Measurements from ENCODE around the gene OXNAD1.

Gene OXNAD1

GRCh38 chr3:16331319-16331883, 66.4 kb downstream of the OXNAD1 start:
- DNase-seq, result no peak

GRCh38 chr3:16332904-16333426, 68.0 kb downstream of the OXNAD1 start:
- no peak for DNase-seq

- no peak for DNase-seq
Measured at GRCh38 chr3:16334909-16335308, 69.9 kb downstream of the OXNAD1 start.

- no peak for DNase-seq
Measured at GRCh38 chr3:16335333-16335732, 70.3 kb downstream of the OXNAD1 start.

GRCh38 chr3:16335772-16336645, 71.0 kb downstream of the OXNAD1 start:
- no peak for DNase-seq

- no peak for DNase-seq
Measured at GRCh38 chr3:16336825-16337224, 71.8 kb downstream of the OXNAD1 start.

GRCh38 chr3:16337856-16338540, 73.0 kb downstream of the OXNAD1 start:
- DNase-seq, result no peak

GRCh38 chr3:16338999-16339398, 74.0 kb downstream of the OXNAD1 start:
- DNase-seq, result no peak

- no peak for DNase-seq
Measured at GRCh38 chr3:16343101-16343500, 78.1 kb downstream of the OXNAD1 start.

GRCh38 chr3:16346413-16347081, 81.5 kb downstream of the OXNAD1 start:
- DNase-seq, result no peak

GRCh38 chr3:16347548-16347947, 82.5 kb downstream of the OXNAD1 start:
- no peak for DNase-seq

- DNase-seq, result no peak
Measured at GRCh38 chr3:16349986-16350596, 85.1 kb downstream of the OXNAD1 start.

- no peak for DNase-seq
Measured at GRCh38 chr3:16350597-16351318, 85.7 kb downstream of the OXNAD1 start.

GRCh38 chr3:16352428-16352827, 87.4 kb downstream of the OXNAD1 start:
- DNase-seq, result no peak

GRCh38 chr3:16354291-16354690, 89.3 kb downstream of the OXNAD1 start:
- DNase-seq, result no peak
